ENCODE measurements around the gene SH3RF3.

- TF ChIP-seq POLR2AphosphoS5 (IDR thresholded peaks at IDR 0.05; ENCODE audit: insufficient read depth in 1 of 2, low read depth in 1 of 2) (no peak), POLR2A (IDR thresholded peaks at IDR 0.05) (no peak)
These were observed 339.9 kb downstream of the SH3RF3 start for GRCh38 chr2:109468893-109469292.

Data from vagina (tissue), 2 donors.